HG03521 (cell line): Measurements from ENCODE around the gene TJP2.
A peak's percentile ranks its signal among the peaks of the same experiment; 100 is the strongest.
"Not testable (repeated sequence)": the region's sequence is repeated elsewhere in the genome, so short reads cannot be mapped to it uniquely, and the experiment has no call there.

Experiments used
- ATAC-seq: cut with Tn5 transposase; IDR thresholded peaks from one replicate; pipeline ENCODE4 v1.9.1; 2021; ENCODE audit warnings: mild to moderate bottlenecking, moderate library complexity; ENCODE audit not compliant: unreplicated experiment

Gene TJP2

DNA sequence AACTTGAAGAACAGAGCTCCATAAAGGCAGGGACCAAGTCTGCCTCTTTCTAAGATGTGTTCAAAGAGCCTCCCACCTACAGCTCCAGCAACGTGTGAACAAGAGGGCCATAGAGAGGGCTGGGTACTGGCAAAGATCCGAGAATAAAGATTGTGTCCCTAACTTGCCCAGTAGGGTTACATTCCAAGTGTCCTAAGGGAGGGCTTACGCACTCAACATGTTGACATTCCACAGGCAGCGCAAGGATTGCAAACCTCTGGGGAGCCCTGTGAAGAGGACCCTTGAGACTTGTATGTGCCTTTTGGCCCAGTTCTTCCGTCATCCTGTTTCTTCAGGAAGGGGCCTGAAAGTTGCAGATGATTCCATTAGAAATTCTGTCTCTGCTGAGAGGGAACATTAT, 102.7 kb downstream of the TJP2 start:
- ATAC-seq = no peak

DNA sequence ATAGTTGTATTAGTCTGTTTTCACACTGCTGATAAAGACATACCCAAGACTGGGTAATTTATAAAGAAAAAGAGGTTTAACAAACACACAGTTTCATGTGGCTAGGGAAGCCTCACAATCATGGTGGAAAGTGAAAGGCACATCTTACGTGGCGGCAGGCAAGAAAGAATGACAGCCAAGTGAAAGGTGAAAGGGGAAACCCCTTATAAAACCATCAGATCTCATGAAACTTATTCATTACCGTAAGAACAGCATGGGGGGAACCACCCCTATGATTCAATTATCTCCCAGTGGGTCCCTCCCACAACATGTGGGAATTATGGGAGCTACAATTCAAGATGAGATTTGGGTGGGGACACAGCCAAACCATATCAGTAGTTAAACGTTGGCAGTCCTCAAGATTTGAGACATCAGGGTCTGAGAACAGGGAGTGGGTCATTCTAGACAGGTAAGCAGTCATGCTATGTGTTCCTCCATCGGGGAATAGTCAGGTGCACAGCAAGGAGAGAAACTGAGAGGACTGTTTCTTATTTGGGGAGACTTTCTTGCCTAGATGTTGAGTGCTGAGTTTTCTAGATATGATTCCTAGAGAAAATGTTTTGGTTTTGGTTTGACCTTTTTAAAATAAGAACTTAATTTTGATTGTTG, 105.1 kb downstream of the TJP2 start:
- ATAC-seq = no peak

DNA sequence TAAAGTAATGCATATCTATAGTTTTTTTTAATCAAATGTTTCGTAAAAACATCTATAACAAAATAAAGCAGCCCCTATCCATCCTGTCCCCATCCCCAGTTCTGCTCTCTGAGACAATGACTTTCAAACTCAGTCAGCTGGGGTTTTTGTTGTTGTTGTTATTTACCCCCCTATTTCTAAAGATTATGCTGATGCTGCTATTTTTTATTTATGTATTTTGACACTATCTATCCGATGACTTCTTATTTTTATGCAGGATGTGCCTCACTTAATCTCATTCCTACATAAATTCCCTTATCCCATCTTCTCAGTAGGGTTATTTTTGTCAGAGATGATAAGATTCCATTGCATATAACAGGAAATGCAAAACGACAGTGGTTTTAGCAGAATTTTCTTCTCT, 105.7 kb downstream of the TJP2 start:
- no peak for ATAC-seq

DNA sequence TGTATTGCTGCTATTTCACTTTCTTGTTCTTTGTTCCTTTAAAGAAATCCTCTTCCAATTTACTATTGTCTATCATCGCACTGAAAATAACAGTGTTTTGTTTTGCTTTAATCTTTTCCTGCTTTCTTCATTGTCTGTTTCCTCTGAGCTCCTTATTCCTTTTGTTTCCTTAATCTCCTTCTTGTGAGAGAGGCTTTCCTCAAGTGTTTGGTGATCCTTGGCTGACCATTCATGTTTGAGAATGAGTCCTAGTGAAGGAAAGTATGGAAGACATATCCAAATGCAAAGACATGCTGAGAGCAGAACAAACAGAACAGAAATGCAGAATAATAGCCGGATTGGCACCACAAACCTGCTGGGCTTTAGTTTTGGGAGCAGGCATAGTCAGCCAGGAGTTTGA, 108.9 kb downstream of the TJP2 start:
- no peak for ATAC-seq

DNA sequence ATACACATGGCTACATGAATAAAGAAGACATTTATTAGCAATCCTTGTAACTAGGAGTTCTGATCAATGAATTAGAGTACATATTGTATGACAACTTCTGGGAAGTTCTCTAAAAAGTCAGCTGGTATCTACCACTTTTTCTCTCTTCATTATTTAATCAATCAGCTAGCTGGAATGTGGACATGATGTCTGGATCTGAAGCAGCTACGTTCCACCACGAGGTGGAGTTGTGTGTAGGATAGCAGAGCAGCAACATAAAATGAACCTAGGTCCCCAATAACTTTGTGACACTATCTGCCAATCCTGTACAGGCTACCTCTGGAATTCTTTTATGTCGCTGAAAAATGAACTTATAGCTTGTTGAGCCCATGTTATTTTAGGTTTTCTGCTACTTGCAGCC, 118.0 kb downstream of the TJP2 start:
- ATAC-seq = no peak

DNA sequence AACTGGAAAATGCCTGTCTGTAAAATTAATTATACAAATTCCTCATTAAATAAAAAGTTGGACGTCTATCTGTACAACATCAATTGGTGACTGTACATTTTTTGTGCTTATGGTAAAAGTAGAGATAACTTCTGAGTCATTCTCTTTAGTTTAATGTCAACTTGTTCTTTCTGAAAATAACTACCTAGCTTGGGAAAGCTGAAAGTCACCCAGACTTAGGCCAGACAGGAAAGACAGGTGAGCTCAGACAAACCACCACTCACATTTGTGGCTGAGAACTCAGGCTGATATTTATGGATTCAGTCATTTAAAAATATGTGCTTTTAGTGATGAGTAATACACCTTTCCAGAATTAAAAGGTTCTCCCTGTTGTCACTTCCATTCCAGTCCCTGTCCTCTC, 119.1 kb downstream of the TJP2 start:
- no peak for ATAC-seq

DNA sequence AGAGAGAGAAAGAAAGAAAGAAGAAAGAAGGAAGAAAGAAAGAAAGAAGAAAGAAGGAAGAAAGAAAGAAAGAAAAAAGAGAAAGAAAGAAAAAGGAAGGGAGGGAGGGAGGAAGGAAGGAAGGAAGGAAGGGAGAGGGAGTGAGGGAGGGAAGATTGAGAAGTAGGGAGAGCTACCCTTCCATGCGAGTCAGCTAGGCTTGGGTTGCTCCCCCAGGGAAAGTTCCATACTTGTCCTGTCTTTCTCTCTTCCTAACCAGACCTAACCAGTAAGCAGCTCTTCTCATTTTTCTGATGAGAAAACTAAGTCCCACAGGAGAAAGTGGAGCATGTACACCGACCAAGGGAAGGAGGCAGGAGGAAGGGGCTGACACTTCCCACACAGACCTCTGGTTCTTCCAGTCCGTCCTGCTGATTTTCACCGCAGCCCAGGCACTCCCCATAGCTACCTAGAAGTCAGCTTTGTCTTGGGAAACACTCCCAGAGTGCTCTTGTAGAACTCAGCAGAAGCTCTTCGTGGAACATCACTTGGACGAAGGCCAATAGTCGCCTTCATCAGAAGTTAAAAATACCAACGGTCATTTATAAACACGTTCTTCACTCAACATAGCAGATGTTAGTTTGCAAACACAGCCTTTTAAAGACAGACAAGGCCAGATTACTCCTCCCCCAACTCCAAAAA, 121.9 kb downstream of the TJP2 start:
- ATAC-seq = no peak

DNA sequence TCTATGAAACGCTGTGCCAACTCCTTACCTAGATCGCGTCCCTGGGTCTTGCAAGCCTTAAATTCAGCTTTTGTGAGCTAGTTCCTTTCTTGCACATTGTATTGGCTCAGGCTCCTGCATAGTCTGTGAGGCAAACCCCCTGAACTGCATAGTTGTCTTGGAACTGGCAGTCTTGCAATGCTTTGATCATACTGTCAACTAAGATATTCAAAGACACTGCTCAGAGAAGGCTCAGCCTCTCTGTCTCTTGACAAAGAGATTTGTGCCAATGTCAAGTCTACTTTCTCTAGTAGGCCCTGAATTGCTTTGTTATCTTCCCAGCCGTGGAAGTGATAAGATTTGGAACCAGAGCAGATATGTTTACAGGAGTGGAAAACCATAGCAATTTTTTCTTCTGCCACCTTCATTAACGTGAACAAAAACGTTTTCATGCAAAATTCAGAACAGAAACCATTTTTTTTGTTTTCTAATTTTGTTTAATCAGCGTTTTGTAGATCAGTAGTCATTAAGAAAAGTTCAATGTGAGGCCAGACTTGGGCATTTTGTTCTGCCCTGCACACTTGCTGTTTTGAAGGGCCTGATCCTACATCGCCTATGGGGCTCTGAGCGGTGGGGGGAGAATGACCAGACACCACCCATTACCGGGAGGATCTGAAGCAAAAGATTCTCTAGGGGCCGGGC, 123.4 kb downstream of the TJP2 start:
- no peak for ATAC-seq

DNA sequence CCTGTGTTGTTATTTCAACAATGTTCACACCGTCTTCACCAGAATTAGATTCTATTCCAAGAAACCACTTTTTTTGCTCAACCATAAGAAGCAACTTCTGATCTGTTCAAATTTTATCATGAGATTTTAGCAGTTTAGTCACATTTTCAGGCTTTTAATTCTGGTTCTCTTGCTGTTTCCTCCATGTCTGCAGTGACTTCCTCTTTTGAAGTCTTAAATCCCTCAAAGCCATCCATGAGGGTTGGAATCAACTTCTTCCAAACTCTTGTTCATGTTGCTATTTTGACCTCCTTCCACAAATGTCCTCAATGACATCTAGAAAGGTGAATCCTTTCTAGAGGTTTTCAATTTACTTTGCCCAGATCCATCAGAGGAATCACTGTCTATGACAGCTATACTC, 125.2 kb downstream of the TJP2 start:
- no peak for ATAC-seq

DNA sequence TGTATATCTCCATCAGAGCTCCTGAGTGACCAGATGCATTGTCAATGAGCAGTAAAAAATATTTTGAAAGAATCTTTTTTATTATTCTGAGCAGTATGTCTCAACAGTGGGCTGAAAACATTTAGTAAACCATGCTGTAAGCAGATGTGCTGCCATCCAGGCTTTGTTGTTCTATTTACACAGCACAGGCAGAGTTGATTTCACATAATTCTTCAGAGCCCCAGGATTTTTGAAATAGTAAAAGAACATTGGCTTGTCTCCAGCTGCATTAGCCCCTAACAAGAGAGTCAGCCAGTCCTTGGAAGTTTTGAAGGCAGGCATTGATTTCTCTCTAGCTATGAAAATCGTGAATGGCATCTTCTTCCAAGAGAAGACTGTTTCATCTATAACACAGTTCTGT, 125.7 kb downstream of the TJP2 start:
- ATAC-seq = no peak

DNA sequence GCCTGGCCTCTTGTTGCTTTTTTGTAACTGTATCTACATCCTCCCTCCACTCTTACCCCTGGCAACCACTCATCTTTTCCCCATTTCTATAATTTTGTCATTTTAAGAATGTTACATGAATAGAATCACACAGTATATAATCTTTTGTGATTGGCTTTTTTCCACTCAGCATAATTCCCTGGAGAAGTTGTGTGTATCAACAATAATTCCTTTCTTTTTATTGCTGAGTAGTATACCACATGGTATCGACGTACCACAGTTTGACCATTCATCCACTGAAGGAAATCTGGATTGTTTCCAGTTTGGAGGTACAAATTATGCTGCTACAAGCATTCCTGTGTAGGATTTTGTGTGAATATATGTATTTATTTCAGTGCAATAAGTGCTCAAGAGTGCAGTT, 129.3 kb downstream of the TJP2 start:
- no peak for ATAC-seq

DNA sequence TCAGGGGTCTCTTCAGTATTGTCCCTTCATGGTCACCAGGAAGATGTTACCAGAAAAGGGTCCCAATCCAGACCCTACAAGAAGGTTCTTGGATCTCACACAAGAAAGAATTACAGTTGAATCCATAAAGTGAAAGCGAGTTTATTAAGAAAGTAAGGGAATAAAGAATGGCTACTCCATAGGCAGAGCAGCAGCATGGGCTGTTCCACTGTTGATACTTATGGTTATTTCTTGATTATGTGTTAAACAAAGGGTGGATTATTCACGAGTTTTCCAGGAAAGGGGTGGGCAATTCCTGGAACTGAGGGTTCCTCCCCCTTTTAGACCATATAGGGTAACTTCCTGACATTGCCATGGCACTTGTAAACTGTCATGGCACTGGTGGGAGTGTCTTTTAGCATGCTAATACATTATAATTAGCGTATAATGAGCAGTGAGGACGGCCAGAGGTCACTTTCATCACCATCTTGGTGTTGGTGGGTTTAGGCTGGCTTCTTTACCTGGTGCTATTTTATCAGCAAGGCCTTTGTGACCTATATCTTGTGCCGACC, 132.9 kb downstream of the TJP2 start:
- not testable (repeated sequence) for ATAC-seq

DNA sequence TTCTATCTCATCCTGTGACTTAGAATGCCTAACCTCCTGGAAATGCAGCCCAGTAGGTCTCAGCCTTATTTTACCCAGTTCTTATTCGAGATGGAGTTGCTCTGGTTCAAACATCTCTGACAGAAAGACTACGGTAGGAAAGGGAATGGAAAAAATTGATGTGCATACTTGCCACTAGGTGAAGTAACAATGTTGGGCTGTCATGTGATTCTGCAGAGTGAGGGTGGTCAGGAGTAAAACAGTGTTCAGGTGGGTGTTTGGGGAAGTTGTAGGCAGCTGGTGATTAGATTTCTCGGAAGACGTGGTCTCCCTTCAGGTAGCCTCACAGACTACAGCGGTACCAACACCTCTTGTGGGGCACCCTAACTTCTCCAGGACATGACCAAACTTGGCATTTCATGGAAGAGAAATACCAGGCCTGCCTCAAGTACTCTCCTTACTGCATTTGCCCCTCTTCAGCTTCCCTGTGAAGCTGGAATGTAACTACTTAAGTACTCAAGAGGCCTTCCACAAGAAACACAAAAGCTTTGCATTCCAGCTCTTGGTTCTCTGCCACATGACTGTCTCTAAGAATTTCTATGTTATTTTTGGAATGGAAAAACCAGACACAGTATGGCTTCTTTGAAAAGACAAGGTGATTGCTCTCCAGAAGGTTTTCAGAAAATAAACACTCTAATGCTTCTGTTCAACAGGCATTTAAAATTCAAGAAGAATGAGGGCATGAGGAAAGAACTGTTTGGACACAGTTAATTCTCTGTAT, 133.5 kb downstream of the TJP2 start:
- no peak for ATAC-seq

DNA sequence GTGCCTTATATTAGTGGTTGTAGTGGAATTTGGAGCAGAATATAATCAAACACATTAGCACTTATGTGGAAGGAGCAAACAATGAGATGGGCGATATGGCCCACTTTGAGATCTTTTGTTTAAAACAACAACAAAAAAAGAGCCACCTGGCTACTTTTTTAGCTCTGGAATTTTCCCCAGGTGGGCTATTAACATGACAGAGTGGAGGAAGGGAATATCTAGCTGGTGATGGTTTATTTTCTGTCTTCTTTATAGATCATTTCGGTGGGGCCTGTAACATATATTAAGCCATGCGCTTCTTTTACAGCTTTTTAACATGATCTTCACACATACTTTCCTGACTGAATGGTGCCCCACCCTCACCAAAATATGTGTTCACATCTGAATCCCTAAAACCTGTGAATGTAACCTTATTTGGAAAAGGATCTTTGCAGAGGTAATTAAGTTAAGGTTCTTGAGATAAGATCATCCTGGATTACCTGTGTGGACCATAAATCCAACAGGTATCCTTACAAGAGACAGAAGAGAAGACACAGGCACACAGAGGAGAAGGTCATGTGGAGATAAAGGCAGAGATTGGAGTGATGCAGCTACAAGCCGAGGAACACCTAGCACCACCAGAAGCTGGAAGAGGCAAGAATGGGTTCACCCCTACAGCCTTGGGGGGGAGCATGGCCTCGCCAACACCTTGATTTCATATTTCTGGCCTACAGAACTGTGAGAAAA, 134.3 kb downstream of the TJP2 start:
- ATAC-seq = no peak

DNA sequence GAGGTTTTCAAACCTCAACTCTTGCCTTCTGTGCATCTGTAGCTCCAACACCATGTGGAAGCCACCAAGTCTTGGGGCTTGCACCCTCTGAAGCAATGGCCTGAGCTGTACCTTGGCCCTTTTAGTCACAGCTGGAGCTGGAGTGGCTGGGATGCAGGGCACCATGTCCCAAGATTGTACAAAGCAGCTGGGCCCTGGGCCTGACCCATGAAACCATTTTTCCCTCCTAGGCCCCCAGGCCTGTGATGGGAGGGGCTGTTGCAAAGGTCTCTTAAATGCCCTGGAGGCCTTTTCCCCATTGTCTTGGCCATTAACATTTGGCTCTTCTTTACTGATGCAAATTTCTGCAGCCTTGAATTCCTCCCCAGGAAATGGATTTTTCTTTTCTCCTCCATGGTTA, 139.1 kb downstream of the TJP2 start:
- ATAC-seq = no peak

DNA sequence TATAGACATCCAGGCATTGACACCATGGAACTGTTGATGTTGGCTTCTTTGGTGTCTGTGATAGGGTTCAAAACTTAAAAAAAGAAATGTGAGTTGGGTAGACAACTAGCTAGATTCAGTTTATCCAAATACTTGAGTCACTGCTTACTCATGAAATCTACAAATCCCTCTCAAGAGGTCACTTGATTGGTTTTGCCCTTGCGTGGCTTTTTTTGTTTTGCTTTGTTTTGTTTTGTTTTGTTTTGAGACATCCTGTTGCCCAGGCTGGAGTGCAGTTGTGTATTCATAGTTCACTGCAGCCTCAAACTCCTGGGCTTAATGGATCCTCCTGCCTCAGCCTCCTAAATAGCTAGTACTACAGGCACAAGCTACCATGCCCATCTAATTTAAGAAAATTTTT, 140.5 kb downstream of the TJP2 start:
- no peak for ATAC-seq

DNA sequence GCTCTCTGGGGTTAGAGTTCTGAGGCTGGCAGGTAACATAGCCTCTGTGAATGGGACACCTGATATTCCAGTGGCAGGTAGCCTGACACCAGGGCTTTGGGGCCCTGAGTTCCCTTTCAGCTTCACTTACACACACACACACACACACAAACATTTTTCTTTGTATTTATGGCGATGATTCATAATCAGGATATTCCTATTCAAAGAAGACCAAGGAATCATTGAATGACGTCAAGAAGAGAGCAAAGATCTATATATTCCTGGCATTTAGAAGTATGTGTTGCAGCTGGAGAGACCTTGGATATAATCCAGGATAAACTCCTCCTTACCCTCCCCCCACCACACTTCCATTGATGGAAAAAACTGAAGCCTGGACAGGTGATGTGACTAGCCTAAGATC, 143.0 kb downstream of the TJP2 start:
- ATAC-seq = no peak

DNA sequence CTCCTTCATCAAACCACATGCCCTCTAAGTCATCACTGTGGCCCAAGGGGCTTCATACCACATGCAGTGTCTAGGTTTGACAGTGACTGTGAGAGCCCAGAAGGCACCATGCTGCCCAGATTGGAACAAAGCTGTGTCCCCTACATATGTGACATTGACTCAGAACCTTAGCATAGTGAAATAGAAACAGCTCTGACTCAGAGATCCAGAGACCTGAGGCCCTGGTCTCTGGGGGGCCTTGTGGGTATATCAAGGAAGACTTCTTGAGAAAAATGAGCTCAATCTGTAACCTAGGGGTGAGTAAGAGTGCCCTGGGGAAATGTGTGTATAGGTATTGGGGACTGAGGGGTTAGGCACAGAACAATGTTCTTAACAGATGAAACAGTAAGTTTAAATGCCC, 143.8 kb downstream of the TJP2 start:
- ATAC-seq = peak; percentile 61

DNA sequence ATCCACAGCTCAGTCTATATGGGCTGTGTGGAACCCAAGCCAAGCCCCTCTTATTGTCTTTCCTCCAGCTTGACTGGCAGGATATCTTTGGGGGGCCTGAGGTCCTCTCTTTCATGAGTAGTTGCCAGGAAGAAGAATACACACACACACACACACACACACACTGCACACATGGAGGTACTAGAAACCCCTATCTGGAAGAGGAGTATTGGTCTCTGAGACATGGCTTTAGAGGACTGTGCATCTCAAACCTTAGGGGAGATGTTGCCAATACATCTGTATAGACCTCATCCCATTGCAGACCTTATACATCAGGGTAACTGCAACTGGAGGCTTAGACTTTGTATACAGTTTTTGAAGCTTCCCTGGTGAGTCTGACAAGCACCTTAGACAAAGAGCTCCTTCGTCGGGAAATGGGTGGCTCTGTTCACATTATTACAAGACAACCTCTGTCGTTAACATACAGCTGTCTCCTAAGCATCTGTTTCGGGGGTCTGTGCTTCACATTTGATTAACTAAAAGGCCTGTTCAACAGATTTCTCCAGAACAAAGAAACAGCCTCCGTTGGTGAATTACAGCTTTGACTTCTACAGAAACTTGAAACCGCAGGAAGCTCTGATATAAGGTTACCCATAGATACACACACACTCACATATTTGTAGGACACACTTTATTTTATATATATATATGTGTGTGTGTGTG, 145.4 kb downstream of the TJP2 start:
- ATAC-seq = no peak

DNA sequence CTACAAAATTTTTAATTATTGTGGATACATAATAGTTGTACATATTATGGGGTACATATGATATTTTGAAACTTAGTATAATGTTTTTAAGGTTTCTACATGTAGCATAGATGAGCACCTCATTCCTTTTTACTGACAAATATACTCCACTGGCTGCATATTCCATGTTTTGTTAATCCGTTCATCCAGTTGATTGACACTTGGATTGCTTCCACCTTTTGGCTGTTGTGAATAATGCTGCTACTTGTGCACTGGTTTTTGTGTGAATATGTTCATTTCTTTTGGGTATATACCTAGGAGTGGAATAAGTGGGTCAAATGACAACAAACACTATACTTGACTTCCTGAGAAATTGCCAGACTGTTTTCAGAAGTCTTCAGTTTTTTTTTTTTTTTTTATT, 148.2 kb downstream of the TJP2 start:
- ATAC-seq = no peak
